Uterus (tissue), 4 donors: ENCODE measurements around the gene NPEPPS. TPM values are rescaled to one million over a fixed set of nuclear protein-coding genes. Genes with fewer than 3 reads are reported as not detected.

ENCODE experiments used
- DNase-seq, 2 donors: peaks; one replicate each; pipeline ENCODE4 v3.0.0-alpha.2; 2019 to 2020
- H3K27ac ChIP-seq, 2 donors: fragments of 200-600 bp; sonication (generic); 1 replicate in 1 of 2; 2 replicates in 1 of 2; pipeline ENCODE4 v1.5.1; 2016 to 2018
- H3K27me3 ChIP-seq, 2 donors: fragments of 200-600 bp; sonication (generic); one replicate each; pipeline ENCODE4 v1.5.1; 2018 to 2019; ENCODE audit warnings: control low read depth in 1 of 2
- H3K36me3 ChIP-seq, 2 donors: fragments of 200-600 bp; sonication (generic); one replicate each; pipeline ENCODE4 v1.5.1; 2019; ENCODE audit warnings: control low read depth in 1 of 2
- H3K4me1 ChIP-seq, 2 donors: fragments of 200-600 bp; sonication (generic); one replicate each; pipeline ENCODE4 v1.5.1; 2018 to 2019; ENCODE audit warnings: control low read depth in 1 of 2
- H3K4me3 ChIP-seq, 2 donors: fragments of 200-600 bp; sonication (generic); 1 replicate in 1 of 2; 2 replicates in 1 of 2; pipeline ENCODE4 v1.5.1; 2018 to 2019; ENCODE audit warnings: mild to moderate bottlenecking in 1 of 2
- H3K9me3 ChIP-seq, 2 donors: fragments of 200-600 bp; sonication (generic); one replicate each; pipeline ENCODE4 v1.5.1; 2019; ENCODE audit warnings: control low read depth in 1 of 2
- CTCF ChIP-seq, 4 experiments: fragments of 200-600 bp in 2 of 4; fragments of 450-650 bp in 2 of 4; sonication (generic) in 2 of 4; IDR thresholded peaks; one replicate each; pipeline ENCODE4 v1.5.1; 2016 to 2019; ENCODE audit warnings: antibody characterized with exemption in 4 of 4, mild to moderate bottlenecking in 2 of 4, moderate library complexity in 1 of 4
- POLR2A ChIP-seq, 2 donors: fragments of 450-650 bp; IDR thresholded peaks; one replicate each; pipeline ENCODE4 v1.6.1; 2016; ENCODE audit warnings: antibody characterized with exemption in 2 of 2, mild to moderate bottlenecking in 1 of 2, moderate library complexity in 1 of 2
- intact Hi-C: fragments of 100-400 bp; cut with DNase I; formaldehyde crosslinking; loops from one replicate; pipeline ENCODE4 v1.15.1; 2023; ENCODE audit warnings: low total_unique reads
- total RNA-seq, 4 donors: library from RNA; depleted of rRNA in 3 of 4; stranded (reverse); fragments of >200 nt in 3 of 4; gene quantifications; one replicate each; pipeline versions ENCODE4 v1.1.0 to v1.2.4, GENCODE V29; 2014 to 2023
- donor health status: DM: yes; HTN: yes; CAD: no.

NPEPPS gene
- total RNA-seq, 4 donors from 2014 or later = 77.6 to 161 (median 131) TPM

- intact Hi-C loops = no loop called here
- no peaks in the 10 kb centered on the region for H3K36me3 ChIP-seq
- no peak for TF ChIP-seq POLR2A (IDR thresholded peaks at IDR 0.05)
These were observed 80.8 kb downstream of the NPEPPS start for GRCh38 chr17:47611372-47612350.

GRCh38 chr17:47615766-47616424, 85.0 kb downstream of the NPEPPS start:
- intact Hi-C loops = no loop called here
- no peaks in the 10 kb centered on the region for H3K36me3 ChIP-seq
- H3K27ac ChIP-seq = no peak overlapping the region
- no peaks in the 10 kb centered on the region for H3K27me3 ChIP-seq
- no peak for DNase-seq
- H3K4me3 ChIP-seq = no peak overlapping the region
- no peaks in the 10 kb centered on the region for H3K4me1 ChIP-seq
- TF ChIP-seq POLR2A (IDR thresholded peaks at IDR 0.05) (no peak), CTCF (IDR thresholded peaks at IDR 0.05) (peak; percentile 60 to 78 (median 73))
- H3K9me3 ChIP-seq = no peaks in the 10 kb centered on the region

More at GRCh38 chr17:47611372-47612350, 80.8 kb downstream of the NPEPPS start:
- Histone ChIP-seq H3K4me3 (no peak overlapping the region), H3K27me3 (no peaks in the 10 kb centered on the region), H3K9me3 (no peaks in the 10 kb centered on the region), H3K4me1 (no peaks in the 10 kb centered on the region), H3K27ac (no peak overlapping the region)
- no peak for DNase-seq

DNA sequence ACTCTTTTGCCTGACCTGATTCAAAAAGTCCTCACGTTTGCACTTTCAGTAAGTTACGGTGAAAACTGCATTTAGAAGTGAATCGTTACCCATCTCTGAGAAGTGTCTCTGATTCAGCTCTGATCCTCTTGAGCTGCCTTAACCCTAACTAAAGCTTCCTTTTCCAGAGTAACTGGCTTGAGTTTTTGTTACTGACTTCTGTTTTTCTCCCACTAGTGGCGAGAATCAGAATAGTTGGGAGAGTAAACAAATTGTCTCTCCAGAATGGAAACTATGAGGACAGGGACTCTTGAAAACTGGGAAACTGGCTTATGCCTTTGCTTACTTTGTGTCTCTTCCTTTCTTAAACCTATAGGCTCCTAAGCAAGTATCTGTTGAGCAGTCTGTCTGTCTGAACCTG, 87.5 kb downstream of the NPEPPS start:
- intact Hi-C loops = no loop called here
- Histone ChIP-seq H3K4me1 (peaks cover 0 to 5% of the 10 kb centered on the region in 2 donors), H3K36me3 (no peaks in the 10 kb centered on the region), H3K9me3 (no peaks in the 10 kb centered on the region), H3K4me3 (no peak overlapping the region), H3K27ac (no peak overlapping the region), H3K27me3 (no peaks in the 10 kb centered on the region)
- DNase-seq = no peak
- TF ChIP-seq POLR2A (IDR thresholded peaks at IDR 0.05) = no peak
- TF ChIP-seq CTCF (IDR thresholded peaks at IDR 0.05) = no peak

- H3K4me1 ChIP-seq = peaks cover 0 to 5% of the 10 kb centered on the region in 2 donors
- H3K27me3 ChIP-seq = no peaks in the 10 kb centered on the region
- intact Hi-C loops = no loop called here
- DNase-seq = no peak
- no peak overlapping the region for H3K4me3 ChIP-seq
- H3K36me3 ChIP-seq = no peaks in the 10 kb centered on the region
- no peaks in the 10 kb centered on the region for H3K9me3 ChIP-seq
- TF ChIP-seq CTCF (IDR thresholded peaks at IDR 0.05) = no peak
- TF ChIP-seq POLR2A (IDR thresholded peaks at IDR 0.05) = no peak
- H3K27ac ChIP-seq = peak overlapping the region; percentile 48 to 57
These were observed 89.8 kb downstream of the NPEPPS start for GRCh38 chr17:47620503-47621245.
